Measurements from ENCODE around the gene DPP9.
A peak's percentile ranks its signal among the peaks of the same experiment; 100 is the strongest.

DPP9 gene

DNA sequence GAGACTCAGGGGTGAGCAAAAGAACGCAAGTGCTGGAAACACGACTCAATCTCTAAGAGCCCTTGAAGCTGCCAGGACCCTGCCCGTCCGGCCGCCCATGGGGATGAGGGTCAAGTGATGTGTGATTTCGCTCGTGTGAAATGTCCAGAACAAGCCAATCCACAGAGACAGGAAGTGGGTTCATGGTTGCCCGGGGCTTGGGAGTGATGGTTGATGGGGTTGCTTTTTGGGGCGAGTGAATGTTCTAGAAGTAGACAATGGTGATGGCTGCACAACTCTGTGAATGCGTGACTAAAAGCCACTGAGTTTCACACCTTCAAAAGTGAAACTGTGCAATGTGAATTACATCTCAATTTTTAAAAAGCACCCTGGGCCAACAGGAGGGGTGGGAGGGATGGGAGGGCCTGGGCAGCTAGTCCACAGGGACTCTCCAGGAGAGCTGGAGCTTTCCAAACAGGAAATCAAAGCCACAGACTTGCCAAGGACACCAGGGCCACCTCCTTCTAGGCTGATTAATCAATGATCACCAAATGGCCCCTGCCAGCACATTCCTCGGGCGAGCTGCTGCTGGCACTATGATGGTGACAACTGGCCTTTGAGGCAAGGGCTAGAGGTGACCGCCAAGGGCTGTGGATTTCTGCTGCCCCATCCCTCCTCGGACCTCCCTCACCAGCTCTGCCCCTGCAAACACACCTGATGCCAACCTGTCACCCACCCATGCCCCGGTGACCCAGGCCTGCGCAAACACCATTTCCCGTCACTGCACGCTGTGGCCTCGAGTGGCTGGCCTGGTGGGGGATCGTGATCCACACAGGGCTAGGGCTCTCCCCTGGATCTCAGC lies 14.0 kb downstream of the DPP9 start:
- H3K27me3 ChIP-seq, result no peaks in the 10 kb centered on the region
- H3K9me3 ChIP-seq (replicated peaks in 1 of 11), result 0 out of 22 replicates have a peak, but pooled peaks cover 0 to 6% (median 0%) of the 10 kb centered on the region in 11 experiments
- peaks cover 0 to 54% (median 15%) of the 10 kb centered on the region in 10 experiments; a peak in 17 of 20 replicates for H3K4me1 ChIP-seq
- peak overlapping the region in 6 of 11 experiments; percentile 18 to 43 (median 38); a peak in 9 of 22 replicates for H3K9ac ChIP-seq
- TF ChIP-seq Cebpa-rat (IDR thresholded peaks at IDR 0.05), result no peak
- H3K4me2 ChIP-seq, result peak overlapping the region in 9 of 11 experiments; percentile 27 to 71 (median 49); a peak in 13 of 22 replicates
- peaks cover 0 to 94% (median 41%) of the 10 kb centered on the region in 11 experiments; a peak in 18 of 22 replicates for H4K20me1 ChIP-seq
- H3K4me3 ChIP-seq, result no peak overlapping the region
- peaks cover 76 to 100% (median 95%) of the 10 kb centered on the region in 11 experiments for H3K36me3 ChIP-seq
- H3K27ac ChIP-seq, result peak overlapping the region in 5 of 11 experiments; percentile 23 to 51 (median 40); a peak in 6 of 22 replicates

GRCh38 chr19:4707956-4708650 lies 15.5 kb downstream of the DPP9 start:
- Histone ChIP-seq H3K27ac (no peak overlapping the region), H3K36me3 (peaks cover 76 to 100% (median 95%) of the 10 kb centered on the region in 11 experiments), H3K9ac (no peak overlapping the region; a peak in 1 of 22 replicates), H3K4me2 (no peak overlapping the region), H3K27me3 (no peaks in the 10 kb centered on the region), H4K20me1 (peaks cover 0 to 85% (median 36%) of the 10 kb centered on the region in 11 experiments; a peak in 18 of 22 replicates), H3K4me3 (no peak overlapping the region), H3K9me3 (replicated peaks in 1 of 11) (0 out of 22 replicates have a peak, but pooled peaks cover 0 to 6% (median 0%) of the 10 kb centered on the region in 11 experiments), H3K4me1 (peaks cover 0 to 54% (median 15%) of the 10 kb centered on the region in 10 experiments; a peak in 17 of 20 replicates)
- TF ChIP-seq Cebpa-rat (IDR thresholded peaks at IDR 0.05), result no peak

DNA sequence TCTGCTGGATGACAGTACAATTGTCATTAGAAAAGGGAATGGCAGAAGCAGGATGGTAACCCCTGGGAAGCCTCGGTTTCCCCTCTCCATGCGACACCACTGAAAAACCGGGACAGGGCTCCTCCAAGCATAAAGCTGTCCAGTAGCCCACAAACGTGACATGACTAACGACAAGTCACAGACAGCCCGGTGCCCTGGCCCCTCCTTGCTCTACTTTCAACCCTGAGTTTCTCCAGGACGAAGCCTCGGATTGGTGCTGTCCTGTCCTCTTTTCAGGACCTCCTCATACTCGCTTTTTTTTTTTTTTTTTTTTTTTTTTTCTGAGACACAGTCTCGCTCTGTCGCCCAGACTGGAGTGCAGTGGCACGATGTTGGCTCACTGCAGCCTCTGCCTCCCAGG lies 16.3 kb downstream of the DPP9 start:
- H3K9ac ChIP-seq, result 0 out of 22 replicates have a peak overlapping the region, but pooled peaks of 1 of the 11 experiments have one; percentile 9
- H3K36me3 ChIP-seq, result peaks cover 74 to 99% (median 93%) of the 10 kb centered on the region in 11 experiments
- H3K27ac ChIP-seq, result no peak overlapping the region; a peak in 2 of 22 replicates
- peaks cover 0 to 80% (median 29%) of the 10 kb centered on the region in 11 experiments; a peak in 17 of 22 replicates for H4K20me1 ChIP-seq
- H3K9me3 ChIP-seq (replicated peaks in 1 of 11), result 0 out of 22 replicates have a peak, but pooled peaks cover 0 to 6% (median 0%) of the 10 kb centered on the region in 11 experiments
- no peak for TF ChIP-seq Cebpa-rat (IDR thresholded peaks at IDR 0.05)
- H3K4me2 ChIP-seq, result no peak overlapping the region
- no peaks in the 10 kb centered on the region for H3K27me3 ChIP-seq
- H3K4me1 ChIP-seq, result peaks cover 0 to 54% (median 15%) of the 10 kb centered on the region in 10 experiments; a peak in 17 of 20 replicates
- no peak overlapping the region for H3K4me3 ChIP-seq

DNA sequence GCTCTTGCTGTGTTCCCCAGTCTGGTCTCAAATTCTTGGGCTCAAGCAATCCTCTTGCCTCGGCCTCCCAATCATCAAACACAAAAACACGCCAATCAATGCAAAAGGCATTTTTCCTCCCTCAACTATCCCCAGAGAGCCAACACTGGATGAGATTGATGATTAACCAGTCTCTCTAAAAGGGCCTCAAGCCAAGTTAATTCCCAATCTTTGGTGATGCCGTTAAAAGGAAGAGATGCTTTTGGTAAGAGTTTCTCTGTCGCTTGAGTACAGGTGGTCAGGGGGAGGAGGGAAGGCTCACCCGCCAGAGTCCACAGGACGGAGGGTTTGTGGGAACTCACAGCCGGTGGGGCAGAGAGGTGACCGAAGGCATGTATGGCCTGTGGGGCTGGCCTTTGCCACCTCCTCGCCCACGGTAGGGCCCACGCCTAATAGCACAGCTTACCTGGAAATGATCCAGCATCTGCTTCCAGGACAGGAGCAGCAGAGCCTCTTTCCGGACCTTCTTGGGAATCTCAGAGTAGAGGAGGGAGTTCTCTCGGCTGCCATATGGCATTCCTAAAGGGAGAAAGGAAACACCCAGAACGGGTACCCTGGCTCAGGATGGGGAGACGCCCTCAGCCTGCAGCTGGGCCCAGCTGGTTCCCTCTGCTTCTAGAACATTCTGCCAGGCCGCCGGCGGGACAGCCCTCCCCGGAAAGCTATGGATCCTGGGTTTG lies 18.1 kb downstream of the DPP9 start:
- TF ChIP-seq Cebpa-rat (IDR thresholded peaks at IDR 0.05), result no peak
- Histone ChIP-seq H3K4me3 (no peak overlapping the region), H3K36me3 (peaks cover 76 to 99% (median 93%) of the 10 kb centered on the region in 11 experiments), H3K27me3 (no peaks in the 10 kb centered on the region), H3K4me1 (peaks cover 0 to 44% (median 13%) of the 10 kb centered on the region in 10 experiments; a peak in 17 of 20 replicates), H4K20me1 (peaks cover 0 to 74% (median 25%) of the 10 kb centered on the region in 11 experiments; a peak in 17 of 22 replicates), H3K9me3 (replicated peaks in 1 of 11) (no peaks in the 10 kb centered on the region), H3K9ac (peak overlapping the region in 3 of 11 experiments; percentile 4 to 15 (median 6); a peak in 5 of 22 replicates), H3K4me2 (peak overlapping the region in 1 of 11 experiments; percentile 14; a peak in 1 of 22 replicates), H3K27ac (peak overlapping the region in 4 of 11 experiments; percentile 7 to 32 (median 17); a peak in 4 of 22 replicates)

GRCh38 chr19:4704317-4704673 lies 19.3 kb downstream of the DPP9 start:
- Histone ChIP-seq H3K4me3 (no peak overlapping the region), H3K4me1 (peaks cover 0 to 42% (median 13%) of the 10 kb centered on the region in 10 experiments; a peak in 16 of 20 replicates), H4K20me1 (peaks cover 0 to 75% (median 26%) of the 10 kb centered on the region in 11 experiments; a peak in 17 of 22 replicates), H3K4me2 (no peak overlapping the region; a peak in 1 of 22 replicates), H3K27me3 (no peaks in the 10 kb centered on the region), H3K27ac (peak overlapping the region in 6 of 11 experiments; percentile 5 to 54 (median 26); a peak in 10 of 22 replicates), H3K9me3 (replicated peaks in 1 of 11) (no peaks in the 10 kb centered on the region), H3K9ac (peak overlapping the region in 5 of 11 experiments; percentile 20 to 38 (median 31); a peak in 5 of 22 replicates), H3K36me3 (peaks cover 77 to 99% (median 93%) of the 10 kb centered on the region in 11 experiments)
- TF ChIP-seq Cebpa-rat (IDR thresholded peaks at IDR 0.05), result 0 out of 22 replicates have a peak, but pooled peaks of 1 of the 11 experiments have one; percentile 5

- H3K9me3 ChIP-seq (replicated peaks in 1 of 11), result no peaks in the 10 kb centered on the region
- peaks cover 73 to 98% (median 92%) of the 10 kb centered on the region in 11 experiments for H3K36me3 ChIP-seq
- H3K27me3 ChIP-seq, result no peaks in the 10 kb centered on the region
- H3K9ac ChIP-seq, result peak overlapping the region in 3 of 11 experiments; percentile 21 to 38 (median 36); a peak in 2 of 22 replicates
- H3K27ac ChIP-seq, result peak overlapping the region in 5 of 11 experiments; percentile 5 to 54 (median 19); a peak in 7 of 22 replicates
- H3K4me2 ChIP-seq, result no peak overlapping the region
- no peak overlapping the region for H3K4me3 ChIP-seq
- no peak for TF ChIP-seq Cebpa-rat (IDR thresholded peaks at IDR 0.05)
- H3K4me1 ChIP-seq, result peaks cover 0 to 43% (median 15%) of the 10 kb centered on the region in 10 experiments; a peak in 16 of 20 replicates
- H4K20me1 ChIP-seq, result peaks cover 0 to 73% (median 24%) of the 10 kb centered on the region in 11 experiments; a peak in 16 of 22 replicates
Measured at GRCh38 chr19:4703671-4704316, 19.8 kb downstream of the DPP9 start.

- H3K36me3 ChIP-seq, result peaks cover 82 to 98% (median 91%) of the 10 kb centered on the region in 11 experiments
- TF ChIP-seq Cebpa-rat (IDR thresholded peaks at IDR 0.05), result no peak
Measured at GRCh38 chr19:4702764-4703163, 20.9 kb downstream of the DPP9 start.

More at GRCh38 chr19:4702764-4703163, 20.9 kb downstream of the DPP9 start:
- H3K4me2 ChIP-seq, result no peak overlapping the region
- H3K4me3 ChIP-seq, result no peak overlapping the region
- H4K20me1 ChIP-seq, result peaks cover 0 to 72% (median 20%) of the 10 kb centered on the region in 11 experiments; a peak in 13 of 22 replicates
- H3K9ac ChIP-seq, result no peak overlapping the region
- H3K27ac ChIP-seq, result no peak overlapping the region
- peaks cover 0 to 44% (median 25%) of the 10 kb centered on the region in 10 experiments; a peak in 16 of 20 replicates for H3K4me1 ChIP-seq
- H3K9me3 ChIP-seq (replicated peaks in 1 of 11), result no peaks in the 10 kb centered on the region
- H3K27me3 ChIP-seq, result no peaks in the 10 kb centered on the region

All from BLaER1 treated with 17β-estradiol and CSF1 and Interleukin-3, amounts not matched to agents 10 nM and 100 nM (cell line).